Adrenal gland (tissue), 5 donors: ENCODE data around the gene WWTR1.

Experiments
- CTCF ChIP-seq, 6 experiments: fragments of 450-650 bp in 4 of 6; fragments of 200-600 bp in 2 of 6; sonication (generic) in 1 of 6; IDR thresholded peaks; 1 replicate in 5 of 6; 2 replicates in 1 of 6; pipeline versions ENCODE4 v1.5.1 to v1.8.0; 2016 to 2021; ENCODE audit warnings: antibody characterized with exemption in 6 of 6, mild to moderate bottlenecking in 2 of 6, moderate library complexity in 1 of 6
- POLR2A ChIP-seq, 2 donors: fragments of 450-650 bp; IDR thresholded peaks; one replicate each; pipeline ENCODE4 v1.6.1; 2017; ENCODE audit warnings: antibody characterized with exemption in 2 of 2, mild to moderate bottlenecking in 2 of 2, moderate library complexity in 1 of 2
- donor health status: DM: no; HTN: no; CAD: no.

- TF ChIP-seq CTCF (IDR thresholded peaks at IDR 0.05) (no peak), POLR2A (IDR thresholded peaks at IDR 0.05) (no peak)
Observed at GRCh38 chr3:149496891-149497290, 160.9 kb downstream of the WWTR1 start.
